DMS53 treated with DMSO at 0.1 percent for 48 hours (cell line): ENCODE results near the gene RRAGB.
A peak's percentile ranks its signal among the peaks of the same experiment; 100 is the strongest.
"Not testable (repeated sequence)": the region's sequence is repeated elsewhere in the genome, so short reads cannot be mapped to it uniquely, and the experiment has no call there.

Experiments
- DNase-seq: peaks from one replicate; lab custom pipeline; 2025; ENCODE audit not compliant: unreplicated experiment; lab: John Stamatoyannopoulos, UW

RRAGB gene

GRCh38 chrX:55717521-55718497, at the start of gene RRAGB:
RRAGB (plus strand) TSS chrX:55717749; CDS start chrX:55718328, 579 bp downstream.
- peak; percentile 93 for DNase-seq

- DNase-seq, result no peak
Observed at GRCh38 chrX:55668084-55668483, 49.5 kb upstream of the RRAGB start.

- DNase-seq, result peak; percentile 3
Observed at GRCh38 chrX:55688579-55688978, 29.0 kb upstream of the RRAGB start.

GRCh38 chrX:55695227-55696018, 22.1 kb upstream of the RRAGB start:
- DNase-seq, result no peak

GRCh38 chrX:55697381-55697780, 20.2 kb upstream of the RRAGB start:
- no peak for DNase-seq

GRCh38 chrX:55702671-55703070, 14.9 kb upstream of the RRAGB start:
- no peak for DNase-seq

GRCh38 chrX:55703436-55703835, 14.1 kb upstream of the RRAGB start:
- DNase-seq, result not testable (repeated sequence)

- not testable (repeated sequence) for DNase-seq
Observed at GRCh38 chrX:55705066-55705465, 12.5 kb upstream of the RRAGB start.

- no peak for DNase-seq
Observed at GRCh38 chrX:55709735-55710134, 7.8 kb upstream of the RRAGB start.

- DNase-seq, result no peak
Observed at GRCh38 chrX:55710701-55711100, 6.8 kb upstream of the RRAGB start.

- DNase-seq, result no peak
Observed at GRCh38 chrX:55713631-55714030, 3.9 kb upstream of the RRAGB start.

GRCh38 chrX:55714161-55714560, 3.4 kb upstream of the RRAGB start:
- no peak for DNase-seq

GRCh38 chrX:55715847-55716246, 1.7 kb upstream of the RRAGB start:
- DNase-seq, result no peak

- DNase-seq, result no peak
Observed at GRCh38 chrX:55716937-55717336, 612 bp upstream of the RRAGB start.

GRCh38 chrX:55731826-55732225, 14.3 kb downstream of the RRAGB start:
- no peak for DNase-seq

- DNase-seq, result no peak
Observed at GRCh38 chrX:55738969-55739368, 21.4 kb downstream of the RRAGB start.

GRCh38 chrX:55742649-55743048, 25.1 kb downstream of the RRAGB start:
- DNase-seq, result no peak

- not testable (repeated sequence) for DNase-seq
Observed at GRCh38 chrX:55748463-55748862, 30.9 kb downstream of the RRAGB start.

GRCh38 chrX:55750256-55750655, 32.7 kb downstream of the RRAGB start:
- no peak for DNase-seq

GRCh38 chrX:55754861-55755294, 37.3 kb downstream of the RRAGB start:
- no peak for DNase-seq

- DNase-seq, result no peak
Observed at GRCh38 chrX:55758033-55758432, 40.5 kb downstream of the RRAGB start.

GRCh38 chrX:55759478-55759877, 41.9 kb downstream of the RRAGB start:
- DNase-seq, result no peak
